ENCODE data around the gene IRGM.
"Not testable (repeated sequence)": the region's sequence is repeated elsewhere in the genome, so short reads cannot be mapped to it uniquely, and the experiment has no call there.

IRGM gene

GRCh38 chr5:150846308-150846653 lies at the start of gene IRGM:
Gene IRGM (plus strand): TSS chr5:150846521. CDS start chr5:150848124, 1,603 bp downstream.
- H3K27ac ChIP-seq; DNase-seq (ENCODE audit: low spot score): not testable (repeated sequence)
- ChIA-PET POLR2A (ENCODE audit: low non-redundant PET) (interaction anchor here (0.7 kb wide), 1 partner anchor 87 kb away, joined by 3 read pairs; the partner anchor contains the start of gene DCTN4), CTCF (interaction anchor here (0.6 to 2.4 kb wide), 11 partner anchors 13 to 474 kb away, joined by 3 to 26 read pairs (median 4); partner anchors contain the start of gene RBM22)

- H3K27ac ChIP-seq: no peak overlapping the region
- CTCF ChIA-PET: no interaction called here
- POLR2A ChIA-PET (ENCODE audit: low non-redundant PET): interaction anchor here (0.6 kb wide), 1 partner anchor 74 kb away, joined by 4 read pairs; no protein-coding TSS in a partner anchor
- no peak for TF ChIP-seq CTCF (conservative IDR thresholded peaks at IDR 0.05; ENCODE audit: low read depth)
- DNase-seq (ENCODE audit: low spot score): no peak
Measured at GRCh38 chr5:150797384-150797783, 48.9 kb upstream of the IRGM start.

GRCh38 chr5:150801117-150801927 lies 45.0 kb upstream of the IRGM start:
- CTCF ChIA-PET: interaction anchor here (0.6 to 2.1 kb wide), 17 partner anchors 12 to 487 kb away, joined by 3 to 26 read pairs (median 4); partner anchors contain the start of genes ANXA6, DCTN4, IRGM and RBM22
- POLR2A ChIA-PET (ENCODE audit: low non-redundant PET): no interaction called here

GRCh38 chr5:150804388-150804787 lies 41.9 kb upstream of the IRGM start:
- DNase-seq (ENCODE audit: low spot score): no peak
- POLR2A ChIA-PET (ENCODE audit: low non-redundant PET): no interaction called here
- no peak overlapping the region for H3K27ac ChIP-seq
- no peak for TF ChIP-seq CTCF (conservative IDR thresholded peaks at IDR 0.05; ENCODE audit: low read depth)
- CTCF ChIA-PET: interaction anchor here (0.6 to 1.1 kb wide), 3 partner anchors 148 to 449 kb away, joined by 3 to 4 read pairs (median 3); partner anchors contain the start of gene GM2A

More at GRCh38 chr5:150801117-150801927, 45.0 kb upstream of the IRGM start:
- DNase-seq (ENCODE audit: low spot score): peak; percentile 76
- TF ChIP-seq CTCF (conservative IDR thresholded peaks at IDR 0.05; ENCODE audit: low read depth): peak; percentile 75
- H3K27ac ChIP-seq: no peak overlapping the region

- DNase-seq (ENCODE audit: low spot score): no peak
- no peak for TF ChIP-seq CTCF (conservative IDR thresholded peaks at IDR 0.05; ENCODE audit: low read depth)
- ChIA-PET CTCF (no interaction called here), POLR2A (ENCODE audit: low non-redundant PET) (no interaction called here)
- no peak overlapping the region for H3K27ac ChIP-seq
Measured at GRCh38 chr5:150809363-150809762, 37.0 kb upstream of the IRGM start.

- no peak for TF ChIP-seq CTCF (conservative IDR thresholded peaks at IDR 0.05; ENCODE audit: low read depth)
- no peak for DNase-seq (ENCODE audit: low spot score)
- CTCF ChIA-PET: interaction anchor here (0.8 to 1.7 kb wide), 3 partner anchors 14 to 80 kb away, joined by 3 to 9 read pairs (median 4); no protein-coding TSS in a partner anchor
- POLR2A ChIA-PET (ENCODE audit: low non-redundant PET): no interaction called here
- no peak overlapping the region for H3K27ac ChIP-seq
Measured at GRCh38 chr5:150815010-150815409, 31.3 kb upstream of the IRGM start.

- no peak overlapping the region for H3K27ac ChIP-seq
- POLR2A ChIA-PET (ENCODE audit: low non-redundant PET): no interaction called here
- TF ChIP-seq CTCF (conservative IDR thresholded peaks at IDR 0.05; ENCODE audit: low read depth): no peak
- DNase-seq (ENCODE audit: low spot score): no peak
- CTCF ChIA-PET: no interaction called here
Measured at GRCh38 chr5:150816946-150817345, 29.4 kb upstream of the IRGM start.
